BJ (cell line): ENCODE measurements around the gene CEP85. TPM values are rescaled to one million over a fixed set of nuclear protein-coding genes. Genes with fewer than 3 reads are reported as not detected.
"Not testable (repeated sequence)": the region's sequence is repeated elsewhere in the genome, so short reads cannot be mapped to it uniquely, and the experiment has no call there.

Source experiments
- CTCF ChIA-PET: fragments of 350-600 bp; formaldehyde crosslinking; extraction: SDS; loops from one replicate; lab custom pipeline; 2021; ENCODE audit warnings: antibody characterized with exemption, inconsistent platforms; lab: Yijun Ruan, JAX
- POLR2A ChIA-PET: fragments of 300-600 bp; sonication (Branson Sonifier 250); formaldehyde crosslinking; extraction: SDS; loops from one replicate; lab custom pipeline; 2021; ENCODE audit warnings: antibody characterized with exemption; lab: Charles Lee
- DNase-seq: peaks from one replicate; pipeline ENCODE4 v3.0.0-alpha.2; 2011; ENCODE audit warnings: low read depth
- H3K27me3 ChIP-seq: 2 replicates; pipeline ENCODE4 v1.6.0; 2011; ENCODE audit warnings: low read length; ENCODE audit not compliant: control insufficient read depth, insufficient read depth
- H3K36me3 ChIP-seq: 2 replicates; pipeline ENCODE4 v1.5.1; 2011; ENCODE audit warnings: low read length; ENCODE audit not compliant: control insufficient read depth, insufficient read depth
- H3K4me3 ChIP-seq: 2 replicates; pipeline ENCODE4 v1.5.1; 2011; ENCODE audit warnings: low read depth, mild to moderate bottlenecking, control low read depth, low read length
- polyA plus RNA-seq: library from polyadenylated mRNA; depleted of rRNA; stranded (reverse); fragments of >200 nt; gene quantifications from 2 replicates; pipeline ENCODE4 v1.2.3, GENCODE V29; 2011
- TF ChIP-seq, protein P1 (sequence below): IDR thresholded peaks from 2 replicates; pipeline ENCODE4 v1.5.1; 2011; ENCODE audit warnings: low read depth, mild to moderate bottlenecking, control low read depth, inconsistent platforms, low read length, moderate library complexity; ENCODE audit not compliant: insufficient read depth

CEP85 gene
- polyA plus RNA-seq, 1 experiment = 10.8 TPM

DNA sequence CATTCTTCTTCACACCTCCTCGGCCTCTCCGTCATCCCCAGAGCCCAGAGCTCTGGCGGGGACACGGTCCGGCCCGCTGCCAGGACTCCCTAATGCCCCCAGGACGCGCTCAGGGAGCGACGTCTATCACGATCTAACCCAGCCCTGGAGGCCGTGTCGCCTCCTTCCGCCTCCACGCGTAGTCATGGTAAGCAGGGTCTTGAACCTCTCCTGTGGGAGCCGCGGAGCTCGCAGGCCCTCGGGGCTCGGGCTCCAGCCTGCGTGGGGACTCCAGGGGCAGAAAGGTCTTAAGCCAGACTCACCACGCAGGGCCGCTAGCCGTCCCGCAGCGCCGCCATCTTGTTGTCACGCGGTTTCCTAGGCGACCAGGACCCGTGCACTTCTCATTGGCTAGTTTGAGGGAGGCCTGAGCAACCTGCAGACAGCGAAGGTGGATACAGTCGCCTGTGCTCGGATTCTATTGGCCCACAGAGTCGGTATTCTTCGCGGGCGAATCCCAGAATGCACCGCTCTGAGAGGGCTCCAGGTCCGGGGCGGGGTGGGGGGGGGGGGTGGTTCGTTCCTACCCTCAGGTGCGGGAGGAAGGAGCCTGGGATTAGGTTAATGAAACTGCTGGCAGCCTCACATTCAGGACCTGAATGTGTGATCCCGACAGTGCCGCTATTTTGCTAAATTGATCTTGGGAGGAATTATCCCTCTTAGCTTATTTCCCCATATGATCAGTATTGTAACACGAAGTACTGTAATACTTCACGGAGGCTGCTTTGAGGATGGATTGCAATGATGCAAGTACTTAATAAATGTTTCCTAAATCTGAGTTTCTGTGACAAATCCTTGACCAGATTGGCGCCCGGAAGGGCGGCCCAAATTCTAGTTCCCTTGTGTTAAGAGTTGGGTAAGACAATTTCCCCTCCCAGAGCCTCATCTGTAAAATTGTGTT, 72.6 kb downstream of the CEP85 start, which contains the start of gene UBXN11:
TSS of gene UBXN11 (minus strand) at position 347 of the 940 bp plus-strand sequence. CDS start 3,753 bp downstream, outside the sequence.
- DNase-seq = peak; percentile 79
- H3K27me3 ChIP-seq = no peaks in the 10 kb centered on the region
- ChIA-PET POLR2A (no interaction called here), CTCF (interaction anchor here (0.6 to 4.9 kb wide), 5 partner anchors 9 to 70 kb away, joined by 3 to 18 read pairs (median 3); no protein-coding TSS in a partner anchor)
- peak within 1 kb of the TSS; percentile 88 for H3K4me3 ChIP-seq
- TF ChIP-seq, protein P1, sequence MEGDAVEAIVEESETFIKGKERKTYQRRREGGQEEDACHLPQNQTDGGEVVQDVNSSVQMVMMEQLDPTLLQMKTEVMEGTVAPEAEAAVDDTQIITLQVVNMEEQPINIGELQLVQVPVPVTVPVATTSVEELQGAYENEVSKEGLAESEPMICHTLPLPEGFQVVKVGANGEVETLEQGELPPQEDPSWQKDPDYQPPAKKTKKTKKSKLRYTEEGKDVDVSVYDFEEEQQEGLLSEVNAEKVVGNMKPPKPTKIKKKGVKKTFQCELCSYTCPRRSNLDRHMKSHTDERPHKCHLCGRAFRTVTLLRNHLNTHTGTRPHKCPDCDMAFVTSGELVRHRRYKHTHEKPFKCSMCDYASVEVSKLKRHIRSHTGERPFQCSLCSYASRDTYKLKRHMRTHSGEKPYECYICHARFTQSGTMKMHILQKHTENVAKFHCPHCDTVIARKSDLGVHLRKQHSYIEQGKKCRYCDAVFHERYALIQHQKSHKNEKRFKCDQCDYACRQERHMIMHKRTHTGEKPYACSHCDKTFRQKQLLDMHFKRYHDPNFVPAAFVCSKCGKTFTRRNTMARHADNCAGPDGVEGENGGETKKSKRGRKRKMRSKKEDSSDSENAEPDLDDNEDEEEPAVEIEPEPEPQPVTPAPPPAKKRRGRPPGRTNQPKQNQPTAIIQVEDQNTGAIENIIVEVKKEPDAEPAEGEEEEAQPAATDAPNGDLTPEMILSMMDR = no peak
- no peaks in the 10 kb centered on the region for H3K36me3 ChIP-seq

DNA sequence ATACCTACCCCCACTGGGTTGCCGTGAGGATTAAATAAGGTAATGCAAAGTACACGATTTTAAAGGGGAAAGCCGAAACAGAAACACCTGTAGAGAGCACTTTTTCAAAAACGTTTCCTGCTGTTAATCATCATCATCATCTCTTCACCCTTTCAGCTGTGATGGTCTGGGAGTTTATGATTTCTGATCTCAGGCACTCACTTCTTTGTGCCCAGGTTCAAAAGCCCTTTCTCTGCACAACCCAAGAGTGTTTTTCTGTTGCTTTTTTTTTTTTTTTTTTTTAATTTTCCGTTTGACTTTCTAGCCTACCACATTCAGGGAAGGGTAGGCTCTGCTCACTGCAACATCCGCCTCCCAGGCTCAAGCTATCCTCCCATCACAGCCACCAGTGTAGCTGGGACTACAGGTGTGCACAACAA, 73.4 kb downstream of the CEP85 start:
- Histone ChIP-seq H3K4me3 (no peak overlapping the region), H3K27me3 (peaks cover 2% of the 10 kb centered on the region), H3K36me3 (no peaks in the 10 kb centered on the region)
- CTCF ChIA-PET = interaction anchor here (0.6 to 4.9 kb wide), 4 partner anchors 13 to 72 kb away, joined by 3 to 18 read pairs (median 4); no protein-coding TSS in a partner anchor
- POLR2A ChIA-PET = no interaction called here
- DNase-seq = no peak
- TF ChIP-seq, protein P1 = no peak

DNA sequence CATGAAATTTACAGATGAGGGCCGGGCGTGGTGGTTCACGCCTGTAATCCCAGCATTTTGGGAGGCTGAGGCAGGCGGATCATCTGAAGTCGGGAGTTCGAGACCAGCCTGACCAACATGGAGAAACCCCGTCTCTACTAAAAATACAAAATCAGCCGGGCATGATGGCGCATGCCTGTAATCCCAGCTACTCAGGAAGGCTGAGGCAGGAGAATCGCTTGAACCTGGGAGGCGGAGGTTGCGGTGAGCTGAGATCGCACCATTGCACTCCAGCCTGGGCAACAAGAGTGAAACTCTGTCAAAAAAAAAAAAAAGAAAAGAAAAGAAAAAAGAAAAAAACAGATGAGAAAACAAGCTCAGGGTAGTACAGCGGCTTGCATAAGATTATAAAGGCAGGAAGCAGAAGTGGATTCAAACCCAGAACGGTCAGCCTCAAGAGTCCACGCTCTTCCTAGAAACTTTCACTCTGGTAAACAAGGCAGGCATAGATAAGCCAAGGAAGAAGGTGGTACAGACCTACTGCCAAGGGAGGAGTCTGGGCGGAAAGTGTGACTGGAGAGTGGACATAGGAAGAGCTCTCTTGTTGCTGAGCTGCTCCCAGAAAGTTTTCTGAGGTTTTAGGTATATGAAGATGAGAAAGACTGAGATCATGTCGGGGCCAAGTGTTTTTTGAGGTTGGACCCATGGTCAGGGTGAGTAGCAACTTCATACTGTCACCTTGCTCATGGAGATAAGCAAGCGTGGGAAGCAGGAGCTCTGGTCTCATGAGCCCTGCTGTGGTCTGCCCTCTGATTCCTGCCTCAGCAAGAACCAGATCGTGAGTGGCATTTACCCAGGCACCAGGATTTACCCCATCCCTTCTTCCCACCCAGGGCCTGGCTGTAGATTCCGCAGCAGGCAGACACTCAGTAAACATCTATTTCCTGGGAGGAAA, 74.2 kb downstream of the CEP85 start:
- CTCF ChIA-PET = interaction anchor here (0.6 to 4.9 kb wide), 5 partner anchors 12 to 71 kb away, joined by 4 to 18 read pairs (median 7); no protein-coding TSS in a partner anchor

DNA sequence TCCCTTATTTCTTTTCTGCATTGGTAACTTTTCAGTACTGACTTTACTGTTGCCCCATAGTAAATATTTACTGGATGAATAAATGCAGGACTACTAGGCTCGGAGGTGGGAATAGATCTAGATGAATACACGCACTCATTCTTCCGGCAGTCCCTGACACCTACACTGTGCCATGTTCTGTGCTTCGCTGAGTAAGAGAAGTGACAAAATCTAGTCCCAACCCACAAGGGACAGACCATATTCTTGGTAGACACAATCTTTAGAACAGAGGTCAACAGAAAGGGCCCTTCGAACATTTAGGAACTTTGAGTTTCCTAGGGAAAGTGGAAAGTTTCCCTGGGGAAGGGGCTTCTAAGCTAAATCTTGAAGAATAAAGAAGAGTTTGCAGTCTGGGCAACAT, 80.5 kb downstream of the CEP85 start:
- Histone ChIP-seq H3K27me3 (peaks cover 3% of the 10 kb centered on the region), H3K4me3 (no peak overlapping the region), H3K36me3 (no peaks in the 10 kb centered on the region)
- ChIA-PET POLR2A (no interaction called here), CTCF (interaction anchor here (0.6 to 5.0 kb wide), 6 partner anchors 9 to 566 kb away, joined by 3 to 30 read pairs (median 6); partner anchors contain the start of gene SH3BGRL3)
- TF ChIP-seq, protein P1 = no peak
- DNase-seq = no peak

More for the DNA sequence above, 74.2 kb downstream of the CEP85 start:
- DNase-seq, POLR2A ChIA-PET, H3K4me3 ChIP-seq, H3K27me3 ChIP-seq, H3K36me3 ChIP-seq: not testable (repeated sequence)
